AG04450 (cell line): ENCODE results near the gene CCDC157. TPM values are rescaled to one million over a fixed set of nuclear protein-coding genes. Genes with fewer than 3 reads are reported as not detected.

Source experiments
- CTCF ChIA-PET: fragments of 300-600, 350-600 bp; formaldehyde crosslinking; extraction: SDS; loops from one replicate; lab custom pipeline; 2022; ENCODE audit warnings: antibody characterized with exemption, inconsistent platforms; lab: Charles Lee
- POLR2A ChIA-PET: fragments of 350-600 bp; formaldehyde crosslinking; extraction: SDS; loops from one replicate; lab custom pipeline; 2021; ENCODE audit warnings: antibody characterized with exemption, inconsistent platforms; lab: Yijun Ruan, JAX
- DNase-seq: peaks from one replicate; pipeline ENCODE4 v3.0.0-alpha.2; 2011; ENCODE audit warnings: low read depth, low spot score
- H3K27ac ChIP-seq: one replicate; pipeline ENCODE4 v1.5.1; 2012; ENCODE audit warnings: low read depth, low read length, control low read depth
- H3K27me3 ChIP-seq: one replicate; pipeline ENCODE4 v1.6.0; 2012; ENCODE audit warnings: low read length; ENCODE audit not compliant: control insufficient read depth, insufficient read depth
- H3K4me3 ChIP-seq: 2 replicates; pipeline ENCODE4 v1.5.1; 2011; ENCODE audit warnings: mild to moderate bottlenecking, low read depth, low read length, control low read depth
- H3K9me3 ChIP-seq: 2 replicates; pipeline ENCODE4 v1.5.1; 2012; ENCODE audit warnings: low read length; ENCODE audit not compliant: control insufficient read depth, insufficient read depth
- polyA plus RNA-seq: library from polyadenylated mRNA; depleted of rRNA; stranded (reverse); fragments of >200 nt; gene quantifications from 2 replicates; pipeline ENCODE4 v1.2.3, GENCODE V29; 2011
- TF ChIP-seq, protein P1 (sequence below): IDR thresholded peaks from 2 replicates; pipeline ENCODE4 v1.5.1; 2011; ENCODE audit warnings: low read depth, low read length, control low read depth, inconsistent platforms

The CCDC157 gene
- polyA plus RNA-seq, 1 experiment = 1.6 TPM

DNA sequence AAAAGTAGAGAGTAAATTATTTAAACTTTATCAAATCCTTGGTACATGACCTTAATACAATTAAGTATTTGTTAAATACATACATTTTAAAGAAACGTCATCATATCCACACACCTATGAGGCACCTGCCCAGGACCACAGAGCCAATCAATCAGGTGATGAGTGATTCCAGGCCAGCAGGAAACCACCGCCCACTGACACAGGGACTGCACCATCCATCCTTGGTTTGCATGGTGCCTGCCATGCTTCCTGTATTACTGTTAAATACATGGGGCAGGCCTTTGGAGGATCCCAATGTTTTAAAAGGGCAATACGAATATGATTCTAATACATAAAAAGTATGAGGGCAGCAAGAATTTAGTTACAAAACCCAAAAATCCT is 23.1 kb upstream of the CCDC157 start:
- ChIA-PET CTCF (interaction anchor here (2.2 kb wide), 1 partner anchor 46 kb away, joined by 8 read pairs; no protein-coding TSS in a partner anchor), POLR2A (no interaction called here)
- Histone ChIP-seq H3K4me3 (no peak overlapping the region), H3K27ac (no peak overlapping the region), H3K9me3 (no peaks in the 10 kb centered on the region), H3K27me3 (no peaks in the 10 kb centered on the region)
- TF ChIP-seq, protein P1, sequence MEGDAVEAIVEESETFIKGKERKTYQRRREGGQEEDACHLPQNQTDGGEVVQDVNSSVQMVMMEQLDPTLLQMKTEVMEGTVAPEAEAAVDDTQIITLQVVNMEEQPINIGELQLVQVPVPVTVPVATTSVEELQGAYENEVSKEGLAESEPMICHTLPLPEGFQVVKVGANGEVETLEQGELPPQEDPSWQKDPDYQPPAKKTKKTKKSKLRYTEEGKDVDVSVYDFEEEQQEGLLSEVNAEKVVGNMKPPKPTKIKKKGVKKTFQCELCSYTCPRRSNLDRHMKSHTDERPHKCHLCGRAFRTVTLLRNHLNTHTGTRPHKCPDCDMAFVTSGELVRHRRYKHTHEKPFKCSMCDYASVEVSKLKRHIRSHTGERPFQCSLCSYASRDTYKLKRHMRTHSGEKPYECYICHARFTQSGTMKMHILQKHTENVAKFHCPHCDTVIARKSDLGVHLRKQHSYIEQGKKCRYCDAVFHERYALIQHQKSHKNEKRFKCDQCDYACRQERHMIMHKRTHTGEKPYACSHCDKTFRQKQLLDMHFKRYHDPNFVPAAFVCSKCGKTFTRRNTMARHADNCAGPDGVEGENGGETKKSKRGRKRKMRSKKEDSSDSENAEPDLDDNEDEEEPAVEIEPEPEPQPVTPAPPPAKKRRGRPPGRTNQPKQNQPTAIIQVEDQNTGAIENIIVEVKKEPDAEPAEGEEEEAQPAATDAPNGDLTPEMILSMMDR = no peak
- no peak for DNase-seq

DNA sequence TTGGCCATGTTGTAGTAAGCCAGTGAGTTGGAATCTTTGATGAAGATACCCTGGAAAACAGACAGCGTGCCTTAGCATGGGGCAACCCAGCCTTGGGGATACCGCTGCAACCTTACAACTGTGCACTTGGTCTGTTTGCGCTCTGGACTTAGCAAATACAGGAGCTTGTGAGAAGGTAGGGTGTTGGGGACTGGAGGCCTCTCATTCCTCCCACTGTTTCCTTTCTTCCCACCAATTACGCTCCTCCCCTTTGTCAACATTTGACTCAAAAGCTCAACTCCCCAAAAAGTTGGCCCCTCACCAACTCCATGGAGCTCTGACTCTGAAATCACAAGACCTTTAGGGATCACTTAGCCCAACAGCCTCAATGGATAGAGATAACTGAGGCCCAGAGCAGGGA is 22.2 kb upstream of the CCDC157 start:
- POLR2A ChIA-PET = interaction anchor here (1.3 kb wide), 1 partner anchor 12 kb away, joined by 10 read pairs; no protein-coding TSS in a partner anchor
- Histone ChIP-seq H3K4me3 (no peak overlapping the region), H3K9me3 (no peaks in the 10 kb centered on the region), H3K27ac (no peak overlapping the region), H3K27me3 (no peaks in the 10 kb centered on the region)
- CTCF ChIA-PET = interaction anchor here (1.5 kb wide), 1 partner anchor 47 kb away, joined by 4 read pairs; no protein-coding TSS in a partner anchor
- TF ChIP-seq, protein P1 = no peak
- no peak for DNase-seq

DNA sequence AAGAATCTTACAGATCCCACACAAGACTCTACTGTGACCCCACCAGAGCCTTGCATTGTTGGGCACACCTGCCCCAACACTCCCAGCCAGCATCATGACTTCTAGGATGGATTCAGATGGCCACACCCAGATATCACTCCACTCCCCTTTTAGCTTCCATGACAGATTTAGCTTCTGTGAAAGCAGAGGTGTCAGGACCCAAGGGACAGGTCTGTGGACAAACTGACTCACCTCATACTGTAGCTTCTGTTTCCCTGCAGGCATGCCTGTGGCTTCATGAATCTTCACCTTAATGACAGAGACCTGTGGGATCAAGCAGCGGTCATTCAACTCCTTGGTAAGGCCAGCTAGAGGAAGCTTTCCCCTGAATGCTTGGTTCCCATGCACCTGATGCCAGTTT is 21.6 kb upstream of the CCDC157 start:
- H3K27me3 ChIP-seq = no peaks in the 10 kb centered on the region
- DNase-seq = no peak
- no peaks in the 10 kb centered on the region for H3K9me3 ChIP-seq
- POLR2A ChIA-PET = interaction anchor here (1.3 kb wide), 1 partner anchor 13 kb away, joined by 10 read pairs; no protein-coding TSS in a partner anchor
- CTCF ChIA-PET = interaction anchor here (1.5 kb wide), 1 partner anchor 48 kb away, joined by 4 read pairs; no protein-coding TSS in a partner anchor
- TF ChIP-seq, protein P1 = no peak
- no peak overlapping the region for H3K4me3 ChIP-seq
- H3K27ac ChIP-seq = no peak overlapping the region

DNA sequence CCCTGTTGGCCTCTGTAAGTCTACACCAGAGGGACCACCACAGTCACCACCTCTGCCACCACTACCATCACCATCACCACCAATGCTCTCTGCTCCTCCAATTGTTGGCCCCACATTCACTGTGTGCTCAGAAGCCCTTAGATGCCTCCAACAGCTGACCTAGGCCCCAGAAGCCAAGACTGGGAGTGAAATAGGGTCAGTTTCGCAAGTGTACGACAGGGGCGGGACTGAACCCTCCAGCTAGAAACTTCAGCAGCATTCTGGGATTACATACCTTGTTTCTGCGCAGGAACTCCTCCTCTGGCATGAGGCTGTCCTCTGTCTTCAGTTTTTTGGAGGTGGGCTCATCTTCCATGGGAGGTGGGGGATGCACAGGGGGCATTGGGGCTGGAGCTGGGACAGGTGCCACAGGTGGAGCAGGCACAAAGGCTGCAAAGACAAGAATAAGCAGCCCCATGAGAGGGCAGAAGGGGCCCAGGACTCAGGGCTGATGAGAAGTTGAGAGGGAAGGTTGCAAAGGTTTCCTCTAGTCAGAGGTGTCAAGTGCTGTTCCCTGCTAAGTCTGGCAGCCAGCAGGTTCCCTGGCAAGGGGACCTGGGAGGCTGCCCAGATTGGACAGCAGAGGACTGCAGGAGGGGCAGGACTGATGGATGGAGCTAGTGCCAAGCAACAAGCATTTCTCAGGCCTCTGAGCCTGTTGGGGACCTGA is 19.9 kb upstream of the CCDC157 start:
- POLR2A ChIA-PET = no interaction called here
- CTCF ChIA-PET = interaction anchor here (0.8 kb wide), 1 partner anchor 228 kb away, joined by 3 read pairs; no protein-coding TSS in a partner anchor
- DNase-seq = no peak

More for the DNA sequence above, 19.9 kb upstream of the CCDC157 start:
- TF ChIP-seq, protein P1 = no peak
- Histone ChIP-seq H3K9me3 (no peaks in the 10 kb centered on the region; the same call in 1 of the 2 replicates), H3K4me3 (no peak overlapping the region), H3K27me3 (no peaks in the 10 kb centered on the region), H3K27ac (no peak overlapping the region)
